CD8-positive, alpha-beta memory T cell (primary cell): ENCODE results near the gene MRPL4. TPM values are rescaled to one million over a fixed set of nuclear protein-coding genes. Genes with fewer than 3 reads are reported as not detected.

Source experiments
- CTCF ChIA-PET: fragments of 350-600 bp; sonication (Branson Sonifier 250); formaldehyde crosslinking; loops from one replicate; lab custom pipeline; 2021; ENCODE audit warnings: antibody characterized with exemption; lab: Charles Lee
- POLR2A ChIA-PET: fragments of 350-600 bp; sonication (Branson Sonifier 250); formaldehyde crosslinking; loops from one replicate; lab custom pipeline; 2021; ENCODE audit warnings: antibody characterized with exemption; lab: Charles Lee
- DNase-seq, 5 donors: peaks; one replicate each; pipeline versions ENCODE4 v3.0.0 to v3.0.0-alpha.2; 2020 to 2022; ENCODE audit warnings: mixed read lengths in 1 of 5
- H3K27ac ChIP-seq: one replicate; pipeline ENCODE4 v1.7.0; 2013; ENCODE audit warnings: low read depth, mild to moderate bottlenecking, low read length, moderate library complexity
- H3K27me3 ChIP-seq: 2 replicates; pipeline ENCODE4 v1.7.0; 2013; ENCODE audit warnings: low read length, mild to moderate bottlenecking; ENCODE audit not compliant: insufficient read depth, poor library complexity, severe bottlenecking
- H3K36me3 ChIP-seq: 2 replicates; pipeline ENCODE4 v1.7.0; 2013; ENCODE audit warnings: mild to moderate bottlenecking, low read length, moderate library complexity; ENCODE audit not compliant: insufficient read depth
- H3K4me1 ChIP-seq: 2 replicates; pipeline ENCODE4 v1.7.0; 2013; ENCODE audit warnings: mild to moderate bottlenecking, low read length, moderate library complexity; ENCODE audit not compliant: insufficient read depth
- H3K4me3 ChIP-seq: 2 replicates; pipeline ENCODE4 v1.7.0; 2013; ENCODE audit warnings: mild to moderate bottlenecking, low read length
- H3K9me3 ChIP-seq: 2 replicates; pipeline ENCODE4 v1.7.0; 2013; ENCODE audit warnings: mild to moderate bottlenecking, low read length
- H3K27ac Mint-ChIP-seq, 8 donors: one replicate each; pipeline ENCODE4 v1.8.0; 2020 to 2021; ENCODE audit warnings: mixed read lengths in 8 of 8, mild to moderate bottlenecking in 6 of 8, inconsistent platforms in 3 of 8, moderate library complexity in 3 of 8
- H3K27me3 Mint-ChIP-seq, 2 donors: one replicate each; pipeline ENCODE4 v1.8.0; 2020 to 2021; ENCODE audit warnings: mixed read lengths in 2 of 2, mild to moderate bottlenecking in 1 of 2, moderate library complexity in 1 of 2
- H3K36me3 Mint-ChIP-seq, 3 donors: one replicate each; pipeline ENCODE4 v1.8.0; 2020 to 2021; ENCODE audit warnings: mixed read lengths in 3 of 3, inconsistent platforms in 1 of 3, mild to moderate bottlenecking in 1 of 3
- H3K4me1 Mint-ChIP-seq, 3 donors: one replicate each; pipeline ENCODE4 v1.8.0; 2020 to 2021; ENCODE audit warnings: mixed read lengths in 3 of 3, inconsistent platforms in 1 of 3, mild to moderate bottlenecking in 1 of 3
- H3K4me3 Mint-ChIP-seq, 7 donors: one replicate each; pipeline ENCODE4 v1.8.0; 2020 to 2021; ENCODE audit warnings: mixed read lengths in 7 of 7, mild to moderate bottlenecking in 6 of 7, moderate library complexity in 4 of 7, inconsistent platforms in 2 of 7
- H3K9me3 Mint-ChIP-seq, 5 donors: one replicate each; pipeline ENCODE4 v1.8.0; 2020 to 2022; ENCODE audit warnings: mixed read lengths in 5 of 5, mild to moderate bottlenecking in 3 of 5, moderate library complexity in 2 of 5, inconsistent platforms in 1 of 5
- polyA plus RNA-seq: library from polyadenylated mRNA; unstranded; fragments of 300-500 nt; fragmentation: Illumina TruSeq; gene quantifications from one replicate; pipeline ENCODE4 v1.2.3, GENCODE V29; 2021
- total RNA-seq, 2 experiments: library from RNA; stranded (reverse); gene quantifications; one replicate each; pipeline ENCODE4 v1.2.3, GENCODE V29; 2021

Gene MRPL4
- total and polyA plus RNA-seq, 3 experiments from 2014 or later: 42.8 to 152 (median 149) TPM

DNA sequence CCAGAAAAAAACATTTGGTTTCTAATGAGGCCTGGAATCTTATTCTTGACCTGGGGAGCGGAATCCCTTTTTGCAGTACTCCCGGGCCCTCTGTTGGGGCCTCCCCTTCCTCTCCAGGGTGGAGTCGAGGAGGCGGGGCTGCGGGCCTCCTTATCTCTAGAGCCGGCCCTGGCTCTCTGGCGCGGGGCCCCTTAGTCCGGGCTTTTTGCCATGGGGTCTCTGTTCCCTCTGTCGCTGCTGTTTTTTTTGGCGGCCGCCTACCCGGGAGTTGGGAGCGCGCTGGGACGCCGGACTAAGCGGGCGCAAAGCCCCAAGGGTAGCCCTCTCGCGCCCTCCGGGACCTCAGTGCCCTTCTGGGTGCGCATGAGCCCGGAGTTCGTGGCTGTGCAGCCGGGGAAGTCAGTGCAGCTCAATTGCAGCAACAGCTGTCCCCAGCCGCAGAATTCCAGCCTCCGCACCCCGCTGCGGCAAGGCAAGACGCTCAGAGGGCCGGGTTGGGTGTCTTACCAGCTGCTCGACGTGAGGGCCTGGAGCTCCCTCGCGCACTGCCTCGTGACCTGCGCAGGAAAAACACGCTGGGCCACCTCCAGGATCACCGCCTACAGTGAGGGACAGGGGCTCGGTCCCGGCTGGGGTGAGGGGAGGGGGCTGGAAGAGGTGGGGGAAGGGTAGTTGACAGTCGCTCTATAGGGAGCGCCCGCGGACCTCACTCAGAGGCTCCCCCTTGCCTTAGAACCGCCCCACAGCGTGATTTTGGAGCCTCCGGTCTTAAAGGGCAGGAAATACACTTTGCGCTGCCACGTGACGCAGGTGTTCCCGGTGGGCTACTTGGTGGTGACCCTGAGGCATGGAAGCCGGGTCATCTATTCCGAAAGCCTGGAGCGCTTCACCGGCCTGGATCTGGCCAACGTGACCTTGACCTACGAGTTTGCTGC lies 35.1 kb downstream of the MRPL4 start, which contains the start of gene ICAM4:
Gene ICAM4 (plus strand): TSS at position 153 of the 935 bp plus-strand sequence. CDS start 58 bp downstream, at position 211.
- peaks cover 12 to 35% (median 12%) of the 10 kb centered on the region in 3 donors for H3K36me3 Mint-ChIP-seq
- Histone ChIP-seq H3K36me3 (peaks cover 10% of the 10 kb centered on the region), H3K4me1 (peaks cover 58% of the 10 kb centered on the region), H3K27me3 (peaks cover 32% of the 10 kb centered on the region), H3K4me3 (peak within 1 kb of the TSS; percentile 9), H3K27ac (peak within 1 kb of the TSS; percentile 62), H3K9me3 (no peaks in the 10 kb centered on the region)
- no peaks in the 10 kb centered on the region for H3K9me3 Mint-ChIP-seq
- H3K4me3 Mint-ChIP-seq: peak within 1 kb of the TSS; percentile 15 to 79 (median 67)
- peaks cover 52 to 62% (median 58%) of the 10 kb centered on the region in 3 donors for H3K4me1 Mint-ChIP-seq
- H3K27me3 Mint-ChIP-seq: peaks cover 32 to 40% of the 10 kb centered on the region in 2 donors
- POLR2A ChIA-PET: interaction anchor here (7.6 kb wide), 1 partner anchor 17 kb away, joined by 47 read pairs; the partner anchor contains the start of gene ICAM1
- no peak for DNase-seq
- CTCF ChIA-PET: interaction anchor here (0.5 to 8.0 kb wide), 8 partner anchors 15 to 136 kb away, joined by 3 to 71 read pairs (median 3); partner anchors contain the start of genes ICAM1 and TYK2
- H3K27ac Mint-ChIP-seq: peak within 1 kb of the TSS in 6 of 8 donors; percentile 43 to 90 (median 60)

DNA sequence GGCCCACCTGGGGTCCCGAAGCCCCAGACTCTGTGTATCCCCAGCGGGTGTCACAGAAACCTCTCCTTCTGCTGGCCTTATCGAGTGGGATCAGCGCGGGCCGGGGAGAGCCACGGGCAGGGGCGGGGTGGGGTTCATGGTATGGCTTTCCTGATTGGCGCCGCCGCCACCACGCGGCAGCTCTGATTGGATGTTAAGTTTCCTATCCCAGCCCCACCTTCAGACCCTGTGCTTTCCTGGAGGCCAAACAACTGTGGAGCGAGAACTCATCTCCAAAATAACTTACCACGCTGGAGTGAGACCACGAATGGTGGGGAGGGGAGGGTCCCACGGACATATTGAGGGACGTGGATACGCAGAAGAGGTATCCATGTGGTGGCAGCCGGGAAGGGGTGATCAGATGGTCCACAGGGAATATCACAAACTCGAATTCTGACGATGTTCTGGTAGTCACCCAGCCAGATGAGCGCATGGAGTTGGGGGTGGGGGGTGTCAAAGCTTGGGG lies 36.7 kb downstream of the MRPL4 start:
- Histone ChIP-seq H3K27me3 (peaks cover 48% of the 10 kb centered on the region), H3K36me3 (peaks cover 10% of the 10 kb centered on the region), H3K27ac (peak overlapping the region; percentile 62), H3K4me1 (peaks cover 74% of the 10 kb centered on the region), H3K9me3 (no peaks in the 10 kb centered on the region), H3K4me3 (peak overlapping the region; percentile 42)
- Mint-ChIP-seq H3K9me3 (no peaks in the 10 kb centered on the region), H3K4me1 (peaks cover 65 to 76% (median 74%) of the 10 kb centered on the region in 3 donors), H3K27me3 (peaks cover 48 to 56% of the 10 kb centered on the region in 2 donors), H3K27ac (peak overlapping the region; percentile 10 to 87 (median 66)), H3K4me3 (peak overlapping the region; percentile 76 to 88 (median 82)), H3K36me3 (peaks cover 12 to 29% (median 12%) of the 10 kb centered on the region in 3 donors)
- no peak for DNase-seq
- ChIA-PET CTCF (interaction anchor here (0.8 to 8.0 kb wide), 8 partner anchors 8 to 137 kb away, joined by 3 to 71 read pairs (median 4); partner anchors contain the start of gene ICAM1), POLR2A (interaction anchor here (0.8 to 7.6 kb wide), 5 partner anchors 15 to 92 kb away, joined by 3 to 47 read pairs (median 5); partner anchors contain the start of genes ICAM1, RAVER1 and TYK2)

DNA sequence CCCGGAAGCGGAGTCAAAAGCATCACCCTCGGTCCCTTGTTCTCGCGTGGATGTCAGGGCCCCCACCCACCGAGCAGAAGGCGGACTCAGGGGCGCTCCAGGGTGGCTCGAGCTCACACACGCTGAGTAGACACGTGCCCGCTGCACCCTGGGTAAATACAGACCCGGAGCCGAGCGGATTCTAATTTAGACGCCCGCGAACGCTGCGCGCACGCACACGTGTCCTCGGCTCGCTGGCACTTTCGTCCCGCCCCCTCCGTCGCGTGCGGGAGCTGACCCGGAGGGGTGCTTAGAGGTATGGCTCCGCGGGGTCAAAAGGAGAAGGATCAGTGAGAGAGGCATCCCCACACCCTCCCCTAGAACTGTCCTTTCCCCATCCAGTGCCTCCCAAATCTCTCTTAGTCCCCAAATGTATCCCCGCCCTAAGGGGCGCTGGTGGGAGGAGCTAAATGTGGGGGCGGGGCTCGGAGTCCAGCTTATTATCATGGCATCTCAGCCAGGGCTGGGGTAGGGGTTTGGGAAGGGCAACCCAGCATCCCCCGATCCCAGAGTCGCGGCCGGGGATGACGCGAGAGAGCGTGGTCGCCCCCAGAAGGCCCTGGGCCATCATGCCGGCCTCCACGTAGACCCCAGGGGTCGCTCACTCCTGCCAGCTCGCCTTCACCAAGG lies 37.3 kb downstream of the MRPL4 start:
- CTCF ChIA-PET: interaction anchor here (0.8 to 8.0 kb wide), 8 partner anchors 9 to 136 kb away, joined by 3 to 71 read pairs (median 4); partner anchors contain the start of gene ICAM1
- Histone ChIP-seq H3K4me3 (peak overlapping the region; percentile 42), H3K36me3 (peaks cover 10% of the 10 kb centered on the region), H3K9me3 (no peaks in the 10 kb centered on the region), H3K4me1 (peaks cover 77% of the 10 kb centered on the region), H3K27ac (peak overlapping the region; percentile 69), H3K27me3 (peaks cover 53% of the 10 kb centered on the region)
- H3K4me3 Mint-ChIP-seq: peak overlapping the region; percentile 76 to 88 (median 82)
- H3K4me1 Mint-ChIP-seq: peaks cover 65 to 76% (median 75%) of the 10 kb centered on the region in 3 donors
- H3K9me3 Mint-ChIP-seq: no peaks in the 10 kb centered on the region
- peak overlapping the region in 7 of 8 donors; percentile 42 to 87 (median 74) for H3K27ac Mint-ChIP-seq
- peaks cover 53 to 57% of the 10 kb centered on the region in 2 donors for H3K27me3 Mint-ChIP-seq
- peak; percentile 52 to 78 (median 63) for DNase-seq
- peaks cover 12 to 23% (median 12%) of the 10 kb centered on the region in 3 donors for H3K36me3 Mint-ChIP-seq
- POLR2A ChIA-PET: interaction anchor here (0.6 to 7.6 kb wide), 7 partner anchors 16 to 164 kb away, joined by 3 to 47 read pairs (median 4); partner anchors contain the start of genes ICAM1, RAVER1 and TYK2

DNA sequence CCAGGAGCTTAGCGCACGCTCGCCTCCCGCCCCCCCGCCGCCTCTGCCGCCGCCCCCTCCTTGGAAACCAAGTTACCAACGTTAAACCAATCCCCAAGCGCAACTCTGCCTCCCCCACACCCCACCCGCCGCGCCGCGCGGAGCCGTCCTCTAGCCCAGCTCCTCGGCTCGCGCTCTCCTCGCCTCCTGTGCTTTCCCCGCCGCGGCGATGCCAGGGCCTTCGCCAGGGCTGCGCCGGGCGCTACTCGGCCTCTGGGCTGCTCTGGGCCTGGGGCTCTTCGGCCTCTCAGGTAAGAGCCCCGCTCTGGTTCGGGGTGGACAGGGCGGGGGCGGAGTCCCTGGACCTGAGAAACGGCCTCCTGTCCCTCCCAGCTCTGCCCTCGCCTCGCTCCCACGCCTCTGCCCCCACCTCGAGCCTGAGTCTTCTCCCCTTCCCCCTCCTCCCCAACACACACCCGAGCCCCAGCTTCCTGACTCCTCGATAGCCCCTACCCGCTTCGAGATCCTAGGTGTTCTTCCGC lies 37.9 kb downstream of the MRPL4 start, which contains the start of gene ICAM5:
Gene ICAM5 (plus strand): TSS at position 117 of the 521 bp plus-strand sequence. CDS start 92 bp downstream, at position 209.
- ChIA-PET POLR2A (interaction anchor here (0.6 to 7.6 kb wide), 7 partner anchors 16 to 165 kb away, joined by 3 to 47 read pairs (median 4); partner anchors contain the start of genes ICAM1, RAVER1 and TYK2), CTCF (interaction anchor here (0.8 to 8.0 kb wide), 6 partner anchors 17 to 135 kb away, joined by 3 to 71 read pairs (median 6); partner anchors contain the start of gene ICAM1)
- Histone ChIP-seq H3K9me3 (no peaks in the 10 kb centered on the region), H3K4me3 (peak within 1 kb of the TSS; percentile 62), H3K27ac (peak within 1 kb of the TSS; percentile 69), H3K4me1 (peaks cover 80% of the 10 kb centered on the region), H3K36me3 (peaks cover 8% of the 10 kb centered on the region), H3K27me3 (peaks cover 59% of the 10 kb centered on the region)
- H3K36me3 Mint-ChIP-seq: peaks cover 9 to 17% (median 12%) of the 10 kb centered on the region in 3 donors
- H3K9me3 Mint-ChIP-seq: no peaks in the 10 kb centered on the region
- peak in 3 of 5 donors; percentile 27 to 64 (median 29) for DNase-seq
- peak within 1 kb of the TSS; percentile 76 to 93 (median 83) for H3K4me3 Mint-ChIP-seq
- peaks cover 65 to 76% (median 76%) of the 10 kb centered on the region in 3 donors for H3K4me1 Mint-ChIP-seq
- peak within 1 kb of the TSS; percentile 10 to 88 (median 66) for H3K27ac Mint-ChIP-seq
- H3K27me3 Mint-ChIP-seq: peaks cover 57 to 58% of the 10 kb centered on the region in 2 donors

DNA sequence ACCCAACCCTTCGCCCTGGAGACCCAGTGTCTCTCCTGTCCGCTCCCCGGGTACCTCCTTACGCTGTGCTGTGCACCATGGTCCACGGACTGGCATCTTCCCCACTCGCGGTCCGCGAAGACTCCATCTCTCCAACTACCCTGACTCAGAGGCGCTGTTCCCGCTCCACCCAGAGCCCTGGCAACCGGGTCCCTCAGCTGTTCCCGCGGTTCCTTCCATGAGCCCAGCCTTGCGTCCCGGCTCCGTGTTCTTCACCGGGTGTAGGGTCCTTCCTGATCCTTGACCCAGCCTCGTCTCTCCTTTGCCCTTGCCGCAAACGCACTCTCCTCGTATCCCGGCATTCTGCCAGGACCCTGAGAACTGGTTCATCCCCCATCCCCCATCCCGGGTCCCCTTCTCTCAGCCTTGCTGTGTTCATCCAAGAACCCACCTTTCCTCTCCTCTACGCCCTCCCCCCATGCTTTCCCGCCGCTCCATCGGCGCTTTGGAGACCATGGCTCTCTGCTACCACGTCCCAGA lies 38.4 kb downstream of the MRPL4 start:
- Mint-ChIP-seq H3K4me3 (peak overlapping the region; percentile 76 to 93 (median 83)), H3K4me1 (peaks cover 63 to 81% (median 72%) of the 10 kb centered on the region in 3 donors), H3K36me3 (peaks cover 4 to 12% (median 6%) of the 10 kb centered on the region in 3 donors), H3K27ac (peak overlapping the region in 4 of 8 donors; percentile 29 to 88 (median 69)), H3K9me3 (no peaks in the 10 kb centered on the region), H3K27me3 (peaks cover 57 to 61% of the 10 kb centered on the region in 2 donors)
- no peak for DNase-seq
- Histone ChIP-seq H3K4me1 (peaks cover 84% of the 10 kb centered on the region), H3K27me3 (peaks cover 63% of the 10 kb centered on the region), H3K4me3 (peak overlapping the region; percentile 62), H3K27ac (peak overlapping the region; percentile 69), H3K36me3 (peaks cover 2% of the 10 kb centered on the region), H3K9me3 (no peaks in the 10 kb centered on the region)
- ChIA-PET POLR2A (interaction anchor here (1.2 to 7.6 kb wide), 3 partner anchors 17 to 43 kb away, joined by 3 to 47 read pairs (median 9); partner anchors contain the start of genes ICAM1 and RAVER1), CTCF (interaction anchor here (1.2 to 8.0 kb wide), 3 partner anchors 18 to 98 kb away, joined by 3 to 71 read pairs (median 12); partner anchors contain the start of gene ICAM1)

DNA sequence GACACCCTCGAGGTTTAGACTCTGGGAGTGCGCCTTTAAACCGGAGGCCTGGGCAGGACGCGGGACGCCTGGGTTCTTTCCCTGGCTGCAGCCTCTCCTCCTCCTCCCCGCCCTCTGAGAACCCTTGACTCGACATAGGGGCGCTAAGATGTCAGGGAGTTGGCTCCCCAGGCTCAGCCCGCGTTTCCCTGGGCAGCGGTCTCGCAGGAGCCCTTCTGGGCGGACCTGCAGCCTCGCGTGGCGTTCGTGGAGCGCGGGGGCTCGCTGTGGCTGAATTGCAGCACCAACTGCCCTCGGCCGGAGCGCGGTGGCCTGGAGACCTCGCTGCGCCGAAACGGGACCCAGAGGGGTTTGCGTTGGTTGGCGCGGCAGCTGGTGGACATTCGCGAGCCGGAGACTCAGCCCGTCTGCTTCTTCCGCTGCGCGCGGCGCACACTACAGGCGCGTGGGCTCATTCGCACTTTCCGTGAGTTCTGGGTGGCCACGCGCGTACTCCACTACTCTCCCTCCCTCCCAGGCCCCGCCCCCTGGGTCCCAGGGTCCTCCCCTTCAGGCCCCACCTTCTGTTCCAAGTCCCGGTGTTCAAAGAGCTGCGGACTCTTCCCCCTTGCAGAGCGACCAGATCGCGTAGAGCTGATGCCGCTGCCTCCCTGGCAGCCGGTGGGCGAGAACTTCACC lies 39.0 kb downstream of the MRPL4 start:
- H3K27me3 ChIP-seq: peaks cover 63% of the 10 kb centered on the region
- H3K9me3 ChIP-seq: no peaks in the 10 kb centered on the region

More for the DNA sequence above, 39.0 kb downstream of the MRPL4 start:
- Histone ChIP-seq H3K4me1 (peaks cover 87% of the 10 kb centered on the region), H3K4me3 (peak overlapping the region; percentile 62), H3K27ac (peak overlapping the region; percentile 69), H3K36me3 (no peaks in the 10 kb centered on the region)
- H3K27ac Mint-ChIP-seq: peak overlapping the region in 4 of 8 donors; percentile 29 to 88 (median 45)
- H3K4me3 Mint-ChIP-seq: peak overlapping the region; percentile 76 to 93 (median 83)
- peaks cover 66 to 86% (median 72%) of the 10 kb centered on the region in 3 donors for H3K4me1 Mint-ChIP-seq
- peak; percentile 29 to 71 (median 42) for DNase-seq
- H3K27me3 Mint-ChIP-seq: peaks cover 61 to 62% of the 10 kb centered on the region in 2 donors
- H3K9me3 Mint-ChIP-seq: no peaks in the 10 kb centered on the region
- ChIA-PET CTCF (interaction anchor here (1.2 to 8.0 kb wide), 9 partner anchors 11 to 133 kb away, joined by 3 to 71 read pairs (median 5); partner anchors contain the start of genes ICAM1 and RAVER1), POLR2A (interaction anchor here (0.6 to 7.6 kb wide), 5 partner anchors 11 to 427 kb away, joined by 3 to 47 read pairs (median 3); partner anchors contain the start of gene ICAM1)
- H3K36me3 Mint-ChIP-seq: peaks cover 0 to 6% (median under 1%) of the 10 kb centered on the region in 3 donors
